HG03135 (cell line): ENCODE data around the gene GALR2.

Experiments
- ATAC-seq: cut with Tn5 transposase; IDR thresholded peaks from one replicate; pipeline ENCODE4 v1.9.1; 2021; ENCODE audit warnings: mild to moderate bottlenecking, moderate library complexity; ENCODE audit not compliant: unreplicated experiment

Gene GALR2

GRCh38 chr17:76091526-76092286, 17.1 kb downstream of the GALR2 start:
- no peak for ATAC-seq

- ATAC-seq = no peak
These were observed 18.2 kb downstream of the GALR2 start for GRCh38 chr17:76092526-76093413.

- ATAC-seq = no peak
These were observed 19.5 kb downstream of the GALR2 start for GRCh38 chr17:76094046-76094445.

GRCh38 chr17:76095943-76096342, 21.4 kb downstream of the GALR2 start:
- no peak for ATAC-seq

- no peak for ATAC-seq
These were observed 23.2 kb downstream of the GALR2 start for GRCh38 chr17:76097716-76098295.

GRCh38 chr17:76102944-76103273, 28.3 kb downstream of the GALR2 start:
- no peak for ATAC-seq

- ATAC-seq = peak; percentile 86
These were observed 28.9 kb downstream of the GALR2 start, which contains the start of gene EXOC7 for GRCh38 chr17:76103274-76104139. Gene EXOC7, minus strand, starts transcription at chr17:76103787. Its CDS starts 95 bp downstream, at chr17:76103692.

GRCh38 chr17:76104140-76104895, 29.7 kb downstream of the GALR2 start:
- ATAC-seq = peak; percentile 9

GRCh38 chr17:76104896-76105231, 30.3 kb downstream of the GALR2 start:
- no peak for ATAC-seq

GRCh38 chr17:76106703-76107102, 32.1 kb downstream of the GALR2 start:
- ATAC-seq = no peak

GRCh38 chr17:76107509-76107908, 32.9 kb downstream of the GALR2 start:
- ATAC-seq = no peak

GRCh38 chr17:76111956-76112355, 37.4 kb downstream of the GALR2 start:
- no peak for ATAC-seq

- no peak for ATAC-seq
These were observed 40.7 kb downstream of the GALR2 start for GRCh38 chr17:76115138-76115754.

GRCh38 chr17:76119409-76120371, 45.1 kb downstream of the GALR2 start:
- ATAC-seq = no peak

GRCh38 chr17:76120658-76121008, 46.1 kb downstream of the GALR2 start:
- no peak for ATAC-seq

- ATAC-seq = no peak
These were observed 47.4 kb downstream of the GALR2 start for GRCh38 chr17:76121932-76122430.

- no peak for ATAC-seq
These were observed 48.0 kb downstream of the GALR2 start for GRCh38 chr17:76122431-76123190.

- no peak for ATAC-seq
These were observed 48.6 kb downstream of the GALR2 start for GRCh38 chr17:76123191-76123499.
